Right cardiac atrium (tissue), 5 donors: ENCODE data around the gene SLC29A3. TPM values are rescaled to one million over a fixed set of nuclear protein-coding genes. Genes with fewer than 3 reads are reported as not detected.

Experiments used
- ATAC-seq, 2 donors: fragments of 200-7000 bp; cut with Tn5 transposase; one replicate each; pipeline versions ENCODE4 v1.8.0 to v1.9.1; 2020; ENCODE audit warnings: moderate library complexity in 2 of 2, mild to moderate bottlenecking in 1 of 2
- DNase-seq, 3 donors: peaks; one replicate each; pipeline ENCODE4 v3.0.0-alpha.2; 2020
- H3K27ac ChIP-seq: one replicate; pipeline ENCODE4 v1.5.1; 2013; ENCODE audit warnings: mild to moderate bottlenecking, low read length, control low read depth, moderate library complexity
- H3K27me3 ChIP-seq: one replicate; pipeline ENCODE4 v1.6.1; 2013; ENCODE audit not compliant: control insufficient read depth, insufficient read depth
- H3K4me1 ChIP-seq: one replicate; pipeline ENCODE4 v1.6.1; 2013; ENCODE audit warnings: low read length; ENCODE audit not compliant: control insufficient read depth, insufficient read depth
- H3K4me3 ChIP-seq: one replicate; pipeline ENCODE4 v1.5.1; 2013; ENCODE audit warnings: low read length, control low read depth
- H3K9me3 ChIP-seq: one replicate; pipeline ENCODE4 v1.6.1; 2013; ENCODE audit warnings: low read length; ENCODE audit not compliant: control insufficient read depth
- WGBS: extraction: QIAGEN DNeasy Blood & Tissue Kit; methylation state at CpG from one replicate; pipeline ENCODE4 v1.1.7; 2013; 5-methylcytosine and 5-hydroxymethylcytosine counted together
- intact Hi-C, 4 donors: fragments of 100-400 bp; cut with DNase I; formaldehyde crosslinking; loops; one replicate each; pipeline versions ENCODE4 v1.11.0 to v1.14.0; 2022 to 2023
- polyA plus RNA-seq: library from polyadenylated mRNA; stranded (reverse); fragments of 200-250 nt; gene quantifications from one replicate; pipeline ENCODE4 v1.2.3, GENCODE V29; 2013
- total RNA-seq, 4 donors: library from RNA; stranded (reverse); fragmentation: NEBNext Ultra II Directional; extraction: Animal tissue kit (Norgen Biotek cat#: 25700); gene quantifications; one replicate each; pipeline ENCODE4 v1.2.1, GENCODE V29; 2021
- donor health status: healthy with polysubstance abuse.
- donor health status: DM: no; HTN: yes; CAD: no.
- donor health status: DM: no; HTN: no; CAD: no.
- donor health status: DM: no; HTN: yes; CAD: no; lungs with severe emphysema.
- donor health status: DM: yes; HTN: yes; CAD: no.

SLC29A3 gene
- total and polyA plus RNA-seq, 5 donors, result 1.4 to 2.7 (median 2.2) TPM

DNA sequence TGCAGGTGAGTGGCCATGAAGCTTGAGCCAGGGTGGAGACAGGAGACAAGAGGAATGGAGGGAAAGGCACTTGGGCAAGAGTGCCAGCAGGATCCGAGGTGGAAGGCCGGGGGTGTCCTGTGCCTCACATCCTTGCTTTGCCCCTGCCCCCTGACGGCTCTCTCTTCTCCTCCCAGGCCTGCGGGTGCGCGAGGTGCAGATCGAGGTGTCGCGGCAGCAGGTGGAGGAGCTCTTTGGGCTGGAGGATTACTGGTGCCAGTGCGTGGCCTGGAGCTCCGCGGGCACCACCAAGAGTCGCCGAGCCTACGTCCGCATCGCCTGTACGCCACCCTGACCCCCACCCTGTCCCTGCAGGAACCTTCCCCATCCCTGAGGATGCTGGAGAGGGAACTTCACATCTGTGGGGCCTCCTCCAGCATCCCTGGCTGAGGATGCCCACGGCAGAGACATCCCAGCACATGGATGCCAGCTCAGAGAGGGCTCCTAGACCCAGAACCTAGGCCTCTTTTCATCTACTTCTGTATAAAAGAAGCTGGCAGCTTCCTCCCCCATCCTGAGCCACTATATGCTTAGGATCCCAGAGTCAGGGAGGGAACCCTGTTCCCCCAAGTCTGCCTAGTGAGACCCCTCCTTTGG lies 34.4 kb upstream of the SLC29A3 start:
- no peaks in the 10 kb centered on the region for H3K9me3 ChIP-seq
- H3K27me3 ChIP-seq, result no peaks in the 10 kb centered on the region
- intact Hi-C loops, result loop anchor here (2.0 to 10.0 kb wide), 4 partner anchors 77 to 377 kb away; no protein-coding TSS in a partner anchor
- ATAC-seq, result no peak
- no peak for DNase-seq
- WGBS, result 87% methylated on average over 19 of the region's 19 CpGs
- no peaks in the 10 kb centered on the region for H3K4me1 ChIP-seq
- no peak overlapping the region for H3K4me3 ChIP-seq
- H3K27ac ChIP-seq, result no peak overlapping the region

- Histone ChIP-seq H3K9me3 (no peaks in the 10 kb centered on the region), H3K4me1 (no peaks in the 10 kb centered on the region), H3K27me3 (no peaks in the 10 kb centered on the region), H3K27ac (no peak overlapping the region), H3K4me3 (no peak overlapping the region)
- intact Hi-C loops, result loop anchor here in 3 of 4 donors (2.0 to 10.0 kb wide), 3 partner anchors 78 to 360 kb away; no protein-coding TSS in a partner anchor
- peak in 2 of 3 donors; percentile 64 to 70 for DNase-seq
- peak; percentile 45 to 64 for ATAC-seq
- WGBS, result 71% methylated on average over 11 of the region's 11 CpGs
Observed at GRCh38 chr10:71285180-71285545, 33.9 kb upstream of the SLC29A3 start.

DNA sequence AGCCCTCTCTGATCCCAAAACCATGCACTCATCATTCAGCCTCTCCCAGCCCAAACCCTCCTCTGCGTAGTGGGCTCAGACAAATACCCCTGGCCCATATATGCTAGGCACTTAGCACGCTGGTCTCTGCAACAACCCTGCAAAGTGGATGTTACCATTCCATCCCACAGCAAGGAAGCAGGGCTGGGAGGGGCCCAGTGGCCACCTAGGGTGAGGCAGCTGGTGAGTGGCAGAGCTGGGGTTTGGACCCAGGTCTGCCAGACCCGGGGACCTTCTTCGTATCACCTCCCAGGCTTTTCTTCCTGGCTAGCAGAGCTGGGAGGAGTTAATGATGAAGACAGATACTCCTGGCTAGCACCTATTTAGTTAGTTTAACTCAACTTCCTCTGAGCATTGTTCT lies 33.1 kb upstream of the SLC29A3 start:
- intact Hi-C loops, result loop anchor here in 3 of 4 donors (2.0 to 10.0 kb wide), 3 partner anchors 79 to 361 kb away; no protein-coding TSS in a partner anchor
- WGBS, result 84% methylated on average over 4 of the region's 4 CpGs
- DNase-seq (peak in 1 of 3 donors; percentile 14), ATAC-seq (no peak)
- H3K4me3 ChIP-seq, result no peak overlapping the region
- no peaks in the 10 kb centered on the region for H3K4me1 ChIP-seq
- no peaks in the 10 kb centered on the region for H3K27me3 ChIP-seq
- H3K9me3 ChIP-seq, result no peaks in the 10 kb centered on the region
- H3K27ac ChIP-seq, result no peak overlapping the region

GRCh38 chr10:71286521-71287294 lies 32.4 kb upstream of the SLC29A3 start:
- intact Hi-C loops, result loop anchor here in 2 of 4 donors (5.0 to 10.0 kb wide), 2 partner anchors 79 to 362 kb away; no protein-coding TSS in a partner anchor
- Histone ChIP-seq H3K27me3 (no peaks in the 10 kb centered on the region), H3K4me1 (no peaks in the 10 kb centered on the region), H3K9me3 (no peaks in the 10 kb centered on the region), H3K27ac (no peak overlapping the region), H3K4me3 (no peak overlapping the region)
- WGBS, result 87% methylated on average over 17 of the region's 17 CpGs
- peak in 2 of 3 donors; percentile 37 to 43 for DNase-seq
- no peak for ATAC-seq

DNA sequence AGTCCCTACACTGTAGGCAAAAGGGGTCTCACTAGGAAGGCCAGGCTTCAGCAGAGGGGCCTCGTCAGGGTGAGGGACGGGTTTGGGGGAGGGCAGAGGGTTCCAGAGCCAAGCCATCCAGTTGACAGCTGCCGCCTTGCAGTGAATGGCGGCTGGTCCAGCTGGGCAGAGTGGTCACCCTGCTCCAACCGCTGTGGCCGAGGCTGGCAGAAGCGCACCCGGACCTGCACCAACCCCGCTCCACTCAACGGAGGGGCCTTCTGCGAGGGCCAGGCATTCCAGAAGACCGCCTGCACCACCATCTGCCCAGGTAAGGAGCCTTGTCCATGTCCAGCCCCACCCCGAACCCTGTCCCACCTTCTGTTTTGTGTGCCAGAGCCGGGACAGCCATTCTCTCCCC lies 31.6 kb upstream of the SLC29A3 start:
- ATAC-seq (no peak), DNase-seq (peak; percentile 16 to 53 (median 37))
- no peak overlapping the region for H3K4me3 ChIP-seq
- 88% methylated on average over 14 of the region's 14 CpGs for WGBS
- H3K9me3 ChIP-seq, result no peaks in the 10 kb centered on the region
- no peak overlapping the region for H3K27ac ChIP-seq
- no peaks in the 10 kb centered on the region for H3K4me1 ChIP-seq
- no peaks in the 10 kb centered on the region for H3K27me3 ChIP-seq
- intact Hi-C loops, result loop anchor here in 2 of 4 donors (5.0 to 10.0 kb wide), 2 partner anchors 80 to 363 kb away; no protein-coding TSS in a partner anchor

GRCh38 chr10:71288461-71288860 lies 30.6 kb upstream of the SLC29A3 start:
- Histone ChIP-seq H3K27me3 (no peaks in the 10 kb centered on the region), H3K4me3 (no peak overlapping the region), H3K27ac (no peak overlapping the region), H3K4me1 (no peaks in the 10 kb centered on the region), H3K9me3 (no peaks in the 10 kb centered on the region)
- intact Hi-C loops, result loop anchor here in 2 of 4 donors (5.0 to 10.0 kb wide), 2 partner anchors 81 to 364 kb away; no protein-coding TSS in a partner anchor
- DNase-seq (peak; percentile 4 to 37 (median 37)), ATAC-seq (no peak)
- 89% methylated on average over 15 of the region's 15 CpGs for WGBS

DNA sequence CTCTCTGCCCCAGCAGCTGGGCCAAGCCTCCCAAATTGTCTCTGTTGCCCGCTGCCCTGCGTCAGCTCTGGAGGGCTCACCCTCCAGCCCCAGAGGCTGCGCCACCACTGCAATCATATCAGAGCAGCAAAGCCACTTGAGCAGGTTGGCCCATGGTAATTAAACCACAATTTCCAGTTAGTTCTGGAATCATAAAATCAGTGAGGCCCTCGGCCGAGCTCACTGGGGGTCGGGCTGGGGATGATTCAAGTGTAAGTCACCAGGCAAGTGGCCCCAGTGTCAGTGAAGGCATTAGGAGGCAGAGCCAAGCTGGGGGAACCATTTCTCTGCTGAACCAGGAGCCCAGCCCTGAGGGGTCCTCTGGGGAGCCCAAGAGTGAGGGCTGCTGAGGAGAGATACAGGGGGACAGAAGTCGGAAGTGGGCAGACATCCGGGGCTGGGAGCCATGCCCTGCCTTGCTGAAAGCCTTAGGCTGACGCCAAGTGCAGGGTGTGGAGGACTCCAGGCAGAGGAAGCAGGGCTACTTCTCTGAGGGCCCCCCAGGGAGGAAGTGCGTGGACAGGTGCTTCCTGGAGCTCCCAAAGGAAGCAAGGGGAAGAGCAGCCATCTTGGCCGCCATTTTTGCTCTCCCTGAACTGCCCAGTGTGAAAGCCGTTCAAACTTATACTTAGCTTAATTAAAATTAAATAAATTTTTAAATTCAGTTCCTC lies 29.5 kb upstream of the SLC29A3 start:
- Histone ChIP-seq H3K27ac (no peak overlapping the region), H3K27me3 (no peaks in the 10 kb centered on the region), H3K4me1 (no peaks in the 10 kb centered on the region), H3K9me3 (no peaks in the 10 kb centered on the region), H3K4me3 (no peak overlapping the region)
- intact Hi-C loops, result loop anchor here in 2 of 4 donors (5.0 to 10.0 kb wide), 2 partner anchors 82 to 365 kb away; no protein-coding TSS in a partner anchor
- ATAC-seq, result no peak
- peak in 2 of 3 donors; percentile 50 to 59 for DNase-seq
- WGBS, result 71% methylated on average over 12 of the region's 12 CpGs

- DNase-seq (no peak), ATAC-seq (no peak)
- WGBS, result 87% methylated on average over 3 of the region's 3 CpGs
Observed at GRCh38 chr10:71290331-71290730, 28.7 kb upstream of the SLC29A3 start.

GRCh38 chr10:71290806-71291527 lies 28.1 kb upstream of the SLC29A3 start:
- intact Hi-C loops, result no loop called here
- 89% methylated on average over 26 of the region's 26 CpGs for WGBS
- ATAC-seq (no peak), DNase-seq (peak in 2 of 3 donors; percentile 42 to 60)
- Histone ChIP-seq H3K27ac (no peak overlapping the region), H3K27me3 (no peaks in the 10 kb centered on the region), H3K9me3 (no peaks in the 10 kb centered on the region), H3K4me1 (no peaks in the 10 kb centered on the region), H3K4me3 (no peak overlapping the region)

More at GRCh38 chr10:71290331-71290730, 28.7 kb upstream of the SLC29A3 start:
- Histone ChIP-seq H3K4me1 (no peaks in the 10 kb centered on the region), H3K27me3 (no peaks in the 10 kb centered on the region), H3K4me3 (no peak overlapping the region), H3K9me3 (no peaks in the 10 kb centered on the region), H3K27ac (no peak overlapping the region)
- intact Hi-C loops, result no loop called here

- no peak for ATAC-seq
- Histone ChIP-seq H3K9me3 (no peaks in the 10 kb centered on the region), H3K4me3 (no peak overlapping the region), H3K27ac (no peak overlapping the region), H3K27me3 (no peaks in the 10 kb centered on the region), H3K4me1 (no peaks in the 10 kb centered on the region)
- intact Hi-C loops, result no loop called here
- 96% methylated on average over 13 of the region's 13 CpGs for WGBS
- peak in 1 of 3 donors; percentile 45 for DNase-seq
Observed at GRCh38 chr10:71291528-71291900, 27.5 kb upstream of the SLC29A3 start.
